ENCODE data around the gene NUP85. TPM values are rescaled to one million over a fixed set of nuclear protein-coding genes. Genes with fewer than 3 reads are reported as not detected.
A peak's percentile ranks its signal among the peaks of the same experiment; 100 is the strongest.
"Not testable (repeated sequence)": the region's sequence is repeated elsewhere in the genome, so short reads cannot be mapped to it uniquely, and the experiment has no call there.

NUP85 gene
- total RNA-seq, 1 donor from 2014 or later: 43.0 TPM

- no peak for ATAC-seq
These were observed 5.4 kb upstream of the NUP85 start for GRCh38 chr17:75199886-75200618.

- ATAC-seq: peak; percentile 2
These were observed 299 bp downstream of the NUP85 start for GRCh38 chr17:75205793-75206163.

GRCh38 chr17:75207050-75207407 is 1.6 kb downstream of the NUP85 start:
- not testable (repeated sequence) for ATAC-seq

GRCh38 chr17:75207760-75208159 is 2.3 kb downstream of the NUP85 start:
- ATAC-seq: no peak

DNA sequence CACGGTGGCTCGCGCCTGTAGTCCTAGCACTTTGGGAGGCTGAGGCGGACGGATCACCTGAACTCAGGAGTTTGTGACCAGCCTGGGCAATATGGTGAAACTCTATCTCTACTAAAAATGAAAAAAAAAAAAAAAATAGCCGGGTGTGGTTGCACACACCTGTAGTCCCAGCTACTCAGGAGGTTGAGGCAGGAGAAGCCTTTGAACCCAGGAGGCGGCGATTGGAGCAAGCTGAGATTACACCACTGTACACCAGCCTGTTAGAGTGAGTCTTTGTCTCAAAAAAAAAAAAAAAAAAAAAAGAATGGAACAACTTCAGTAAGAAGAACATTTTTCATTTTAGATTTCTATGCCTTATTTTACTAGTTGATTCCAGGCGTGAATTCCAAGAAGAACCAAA is 2.7 kb downstream of the NUP85 start:
- ATAC-seq: no peak

- no peak for ATAC-seq
These were observed 3.6 kb downstream of the NUP85 start for GRCh38 chr17:75209061-75209460.

DNA sequence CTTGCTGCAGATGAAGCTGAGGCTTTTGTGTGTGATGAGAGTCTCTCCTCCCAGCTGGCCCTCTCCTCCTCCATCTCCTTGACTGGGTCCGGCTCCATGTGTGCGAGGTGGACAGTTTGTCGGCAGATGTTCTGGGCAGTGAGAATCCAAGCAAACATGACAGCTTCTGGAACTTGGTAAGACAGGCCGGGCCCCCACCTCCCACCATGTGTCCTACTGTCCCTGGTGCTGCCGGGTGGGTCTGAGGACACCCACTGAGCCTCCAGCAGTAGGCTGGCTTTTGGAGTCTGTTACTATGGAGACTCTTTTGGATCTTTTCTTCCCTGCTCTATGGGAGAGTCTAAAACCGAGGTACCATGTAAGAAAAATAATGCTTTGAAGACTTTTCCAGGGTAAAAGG is 12.7 kb downstream of the NUP85 start:
- no peak for ATAC-seq

- no peak for ATAC-seq
These were observed 14.3 kb downstream of the NUP85 start for GRCh38 chr17:75219815-75220214.

- ATAC-seq: peak; percentile 9
These were observed 19.5 kb downstream of the NUP85 start for GRCh38 chr17:75225016-75225415.

DNA sequence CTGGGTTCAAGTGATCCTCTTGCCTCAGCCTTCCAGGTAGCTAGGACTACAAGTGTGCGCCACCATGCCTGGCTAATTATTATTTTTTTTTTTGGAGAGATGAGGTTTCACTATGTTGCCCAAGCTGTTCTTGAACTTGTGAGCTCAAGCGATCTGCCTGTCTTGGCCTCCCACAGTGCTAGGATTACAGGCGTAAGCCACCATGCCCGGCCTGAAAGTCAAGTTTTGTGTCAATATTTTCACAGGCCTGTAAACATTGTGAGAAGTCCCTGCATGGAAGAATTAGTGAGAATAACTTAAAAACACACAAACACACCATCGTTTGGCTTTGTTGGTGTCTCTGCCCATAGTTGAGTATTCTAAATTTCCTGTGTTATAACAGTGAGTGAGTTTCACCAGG is 22.2 kb downstream of the NUP85 start:
- no peak for ATAC-seq

DNA sequence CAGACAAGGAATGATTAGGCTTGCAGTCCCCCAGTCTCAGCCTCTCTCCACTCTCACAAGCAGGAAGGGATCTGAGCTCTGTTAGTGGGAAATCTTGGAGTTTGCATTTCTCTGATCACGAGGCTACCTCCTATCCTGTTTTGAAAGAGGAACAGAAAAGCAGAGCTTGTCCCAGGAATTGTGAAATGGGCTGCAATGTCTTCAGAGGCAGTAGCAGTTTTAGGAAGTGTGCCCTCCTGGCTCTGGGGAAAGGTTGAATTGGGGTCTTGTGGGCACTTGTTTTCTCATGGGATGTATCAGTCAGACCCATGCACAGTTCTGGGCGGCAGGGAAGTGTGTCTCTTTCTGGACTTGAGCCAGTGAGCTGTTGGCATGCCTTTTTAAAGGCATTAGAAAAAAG is 22.8 kb downstream of the NUP85 start:
- no peak for ATAC-seq

GRCh38 chr17:75228847-75229246 is 23.4 kb downstream of the NUP85 start:
- ATAC-seq: no peak

DNA sequence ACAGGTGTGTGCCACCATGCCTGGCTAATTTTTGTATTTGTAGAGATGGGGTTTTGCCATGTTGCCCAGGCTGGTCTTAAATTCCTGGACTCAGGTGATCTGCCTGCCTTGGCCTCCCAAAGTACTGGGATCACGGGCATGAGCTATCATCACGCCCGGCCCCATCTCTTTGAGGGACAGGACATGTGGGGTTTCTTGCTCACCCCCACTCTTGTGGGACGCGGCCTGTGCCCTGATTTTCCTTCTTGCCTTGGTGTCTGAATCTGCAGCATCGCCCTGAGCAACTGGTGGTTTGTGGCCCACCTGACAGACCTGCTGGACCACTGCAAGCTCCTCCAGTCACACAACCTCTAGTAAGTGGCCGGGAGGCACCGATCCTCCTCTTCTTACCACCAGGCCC is 25.6 kb downstream of the NUP85 start:
- ATAC-seq: no peak

DNA sequence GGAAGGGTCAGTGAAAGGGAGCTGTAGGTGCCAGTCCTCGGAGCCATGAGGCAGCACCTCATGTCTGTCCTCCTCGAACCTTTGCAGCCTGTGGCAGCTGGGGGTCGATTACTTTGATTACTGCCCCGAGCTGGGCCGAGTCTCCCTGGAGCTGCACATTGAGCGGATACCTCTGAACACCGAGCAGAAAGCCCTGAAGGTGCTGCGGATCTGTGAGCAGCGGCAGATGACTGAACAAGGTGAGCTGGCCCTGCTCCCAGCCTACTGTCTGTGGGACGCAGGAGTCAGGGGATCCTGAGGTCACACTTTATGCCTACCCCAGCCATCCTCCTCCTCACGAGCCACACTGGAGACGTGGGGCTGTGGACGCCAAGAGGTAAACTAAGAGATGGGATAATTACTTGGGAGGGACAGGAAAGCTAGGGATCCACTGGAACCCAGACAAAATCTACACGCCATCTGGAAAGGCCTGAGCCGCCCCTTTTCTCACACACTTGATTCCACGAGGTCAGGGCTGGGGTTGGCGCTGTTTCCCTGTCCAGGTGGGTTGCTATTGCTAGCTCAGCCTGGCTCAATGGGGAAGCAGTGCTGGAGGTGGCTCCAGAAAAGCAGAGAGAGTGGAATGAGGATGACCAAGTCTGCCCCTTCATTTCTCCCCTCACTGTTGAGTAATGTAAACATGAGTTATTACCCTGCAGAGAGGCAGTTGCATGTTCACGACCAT is 26.4 kb downstream of the NUP85 start:
- ATAC-seq: no peak

GRCh38 chr17:75232786-75233185 is 27.3 kb downstream of the NUP85 start:
- no peak for ATAC-seq

- no peak for ATAC-seq
These were observed 31.9 kb downstream of the NUP85 start for GRCh38 chr17:75237100-75238014.

- ATAC-seq: no peak
These were observed 32.6 kb downstream of the NUP85 start for GRCh38 chr17:75238020-75238580.

DNA sequence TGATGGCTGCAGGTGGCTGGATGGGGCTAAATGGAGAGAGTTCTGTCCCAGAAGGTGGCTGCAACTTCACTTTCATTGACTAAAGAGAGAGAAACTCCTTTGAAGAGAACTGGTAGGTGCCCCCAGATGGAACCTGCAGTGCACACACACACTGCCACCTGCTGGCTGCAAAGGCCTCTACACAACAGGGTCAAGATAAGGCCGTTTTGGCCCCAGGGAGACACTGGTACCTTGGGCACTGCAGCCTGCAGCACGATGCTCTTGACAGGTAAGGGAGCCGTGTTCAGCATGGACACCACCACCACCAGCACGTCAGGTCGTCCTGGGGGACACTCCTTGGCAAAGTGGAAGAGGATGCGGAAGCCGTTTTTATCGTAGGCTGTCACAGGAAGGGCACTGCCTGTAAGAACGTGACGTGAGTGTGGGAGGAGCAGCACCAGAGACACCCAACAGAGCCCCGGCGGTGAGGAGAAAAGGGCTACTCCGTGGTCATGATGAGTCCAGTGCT is 33.3 kb downstream of the NUP85 start:
- ATAC-seq: peak; percentile 51

DNA sequence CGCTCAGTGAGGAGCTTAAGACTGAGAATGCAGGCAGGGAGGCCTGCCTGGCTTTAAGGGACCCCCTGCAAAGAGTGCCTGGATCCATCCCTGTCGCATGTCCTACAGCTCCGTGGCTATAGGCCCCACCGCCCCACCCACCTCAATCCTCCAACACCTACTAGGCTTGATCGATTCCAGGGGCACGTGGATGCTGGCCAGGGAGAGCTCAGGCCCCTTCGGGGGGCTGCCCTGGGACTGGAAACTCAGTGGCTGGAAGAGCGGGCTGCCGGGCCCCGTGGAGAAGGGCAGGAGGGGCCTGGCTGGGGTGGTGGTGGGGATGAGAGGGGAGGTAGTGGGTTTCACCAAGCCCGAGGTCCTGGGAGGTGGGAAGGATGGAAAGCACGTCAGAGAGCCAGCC is 33.7 kb downstream of the NUP85 start:
- no peak for ATAC-seq

DNA sequence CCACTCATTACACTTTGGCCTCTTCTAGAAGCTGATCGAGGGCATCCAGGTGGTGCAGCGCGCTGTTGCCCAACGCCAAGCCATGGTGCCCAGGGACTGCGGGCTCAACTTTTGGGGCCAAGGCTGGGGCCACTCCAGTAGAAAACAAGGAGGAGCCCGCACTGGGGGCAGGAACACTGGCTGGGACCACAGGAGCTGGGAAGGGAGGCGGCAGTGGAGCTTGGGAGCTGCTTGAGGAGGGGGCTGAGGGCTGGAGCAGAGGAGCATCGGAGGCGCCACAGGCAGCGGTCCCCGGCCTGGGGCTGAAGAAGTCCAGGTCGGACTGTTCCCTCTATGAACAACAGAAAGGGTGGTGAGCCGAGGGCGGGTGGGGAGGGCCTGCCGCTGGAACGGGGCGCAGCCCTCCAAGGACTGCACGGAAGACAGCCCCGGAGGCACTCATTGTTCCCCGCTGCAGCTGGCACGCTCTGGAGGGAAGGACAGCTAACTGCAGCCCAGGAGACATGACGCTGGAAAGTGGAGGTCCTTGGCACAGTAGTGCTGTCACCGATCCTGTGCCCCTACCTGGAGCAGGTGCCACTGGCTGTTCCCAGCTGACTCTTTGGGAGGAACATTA is 34.4 kb downstream of the NUP85 start:
- no peak for ATAC-seq

DNA sequence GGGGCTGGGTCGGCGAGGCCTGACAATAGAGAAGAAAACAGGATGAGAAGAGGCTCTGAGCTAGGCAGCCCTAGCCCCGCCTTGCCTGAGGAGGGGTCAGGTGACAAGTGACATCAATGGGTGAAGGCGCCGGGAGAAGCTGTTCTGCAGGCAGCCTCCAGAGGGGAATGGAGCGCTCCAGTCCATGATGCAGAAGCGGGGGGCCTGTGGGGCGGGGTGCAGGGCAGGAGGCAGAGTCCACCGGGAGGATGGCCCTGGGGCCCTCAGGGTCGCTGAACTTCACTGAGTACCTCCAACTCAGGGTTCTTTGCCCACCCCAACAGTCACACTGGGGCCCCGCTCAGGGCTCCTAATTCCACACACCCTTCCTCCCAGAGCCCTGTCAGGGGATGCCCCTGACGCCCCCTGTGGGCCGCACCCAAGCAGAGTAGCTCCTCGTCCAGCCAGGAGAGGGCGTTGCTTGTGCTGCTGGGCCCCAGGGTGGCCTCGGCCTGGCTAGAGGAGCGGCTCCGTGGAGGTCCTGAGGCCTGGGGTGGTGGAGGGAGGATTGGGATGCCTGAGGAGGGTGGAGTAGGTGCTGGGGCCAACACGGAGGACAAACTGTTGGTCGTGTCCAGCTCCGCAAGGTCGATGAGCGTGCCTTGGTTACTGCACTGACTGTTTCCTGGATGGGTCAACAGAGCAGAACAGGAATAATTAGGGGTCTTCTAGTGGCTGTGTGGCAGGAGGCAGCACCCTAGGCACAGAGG is 35.1 kb downstream of the NUP85 start:
- ATAC-seq: peak; percentile 17

DNA sequence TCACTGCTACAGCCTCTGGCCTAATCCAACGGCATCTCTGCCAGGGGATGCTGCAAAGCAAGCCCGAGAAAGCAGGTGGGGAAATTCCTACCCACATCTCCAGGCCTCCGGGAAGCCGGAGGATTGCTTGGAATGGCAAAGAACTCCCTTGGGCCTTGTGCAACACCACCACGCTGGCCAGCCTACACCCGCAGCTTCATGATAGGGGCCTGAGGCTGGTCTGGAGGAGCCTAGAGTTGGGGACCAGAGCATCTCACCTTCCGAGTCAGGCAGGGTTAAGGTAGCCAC is 35.6 kb downstream of the NUP85 start:
- no peak for ATAC-seq
